Measurements from ENCODE around the gene ZBTB18. TPM values are rescaled to one million over a fixed set of nuclear protein-coding genes. Genes with fewer than 3 reads are reported as not detected.

ZBTB18 gene
- 32.9 TPM for polyA plus RNA-seq (2013, experiment 1 of 4)
- 32.9 TPM for polyA plus RNA-seq (2013, experiment 2 of 4)
- 26.1 TPM for polyA plus RNA-seq (2013, experiment 3 of 4)
- polyA plus RNA-seq (2013, experiment 4 of 4), result 29.9 TPM

GRCh38 chr1:244050835-244051444, at the start of gene ZBTB18:
ZBTB18 (plus strand) TSS chr1:244051283; CDS start chr1:244051432, 149 bp downstream.
- H3K27ac ChIP-seq (ENCODE audit: insufficient read depth, low read depth, low read length, poor library complexity, severe bottlenecking), result peak within 1 kb of the TSS; percentile 56
- H3K9me3 ChIP-seq (ENCODE audit: control insufficient read depth, low read length), result no peaks in the 10 kb centered on the region
- peaks cover 7% of the 10 kb centered on the region for H3K27me3 ChIP-seq (ENCODE audit: control insufficient read depth, insufficient read depth, low read length, poor library complexity, severe bottlenecking)
- H3K4me1 ChIP-seq (ENCODE audit: control insufficient read depth, insufficient read depth, low read length), result peaks cover 40% of the 10 kb centered on the region
- 0 to 15% methylated on average over 1 to 3 of the region's 4 CpGs for WGBS, 2 experiments
- peak within 1 kb of the TSS; percentile 72 for H3K4me3 ChIP-seq (ENCODE audit: insufficient read depth, low read depth, low read length)
- H3K36me3 ChIP-seq (ENCODE audit: control insufficient read depth, insufficient read depth, low read length), result peaks cover 11% of the 10 kb centered on the region

GRCh38 chr1:244002721-244003120, 48.4 kb upstream of the ZBTB18 start:
- Histone ChIP-seq H3K4me3 (ENCODE audit: insufficient read depth, low read depth, low read length) (no peak overlapping the region), H3K9me3 (ENCODE audit: control insufficient read depth, low read length) (no peaks in the 10 kb centered on the region), H3K27me3 (ENCODE audit: control insufficient read depth, insufficient read depth, low read length, poor library complexity, severe bottlenecking) (no peaks in the 10 kb centered on the region), H3K27ac (ENCODE audit: insufficient read depth, low read depth, low read length, poor library complexity, severe bottlenecking) (no peak overlapping the region), H3K4me1 (ENCODE audit: control insufficient read depth, insufficient read depth, low read length) (no peaks in the 10 kb centered on the region), H3K36me3 (ENCODE audit: control insufficient read depth, insufficient read depth, low read length) (no peaks in the 10 kb centered on the region)
- 96 to 98% methylated on average over 3 of the region's 3 CpGs for WGBS, 2 experiments

GRCh38 chr1:244005455-244005854, 45.6 kb upstream of the ZBTB18 start:
- Histone ChIP-seq H3K36me3 (ENCODE audit: control insufficient read depth, insufficient read depth, low read length) (no peaks in the 10 kb centered on the region), H3K27me3 (ENCODE audit: control insufficient read depth, insufficient read depth, low read length, poor library complexity, severe bottlenecking) (no peaks in the 10 kb centered on the region), H3K27ac (ENCODE audit: insufficient read depth, low read depth, low read length, poor library complexity, severe bottlenecking) (no peak overlapping the region), H3K4me1 (ENCODE audit: control insufficient read depth, insufficient read depth, low read length) (no peaks in the 10 kb centered on the region), H3K4me3 (ENCODE audit: insufficient read depth, low read depth, low read length) (no peak overlapping the region), H3K9me3 (ENCODE audit: control insufficient read depth, low read length) (no peaks in the 10 kb centered on the region)
- 91 to 92% methylated on average over 3 of the region's 3 CpGs for WGBS, 2 experiments

- Histone ChIP-seq H3K36me3 (ENCODE audit: control insufficient read depth, insufficient read depth, low read length) (no peaks in the 10 kb centered on the region), H3K9me3 (ENCODE audit: control insufficient read depth, low read length) (no peaks in the 10 kb centered on the region), H3K27ac (ENCODE audit: insufficient read depth, low read depth, low read length, poor library complexity, severe bottlenecking) (no peak overlapping the region), H3K27me3 (ENCODE audit: control insufficient read depth, insufficient read depth, low read length, poor library complexity, severe bottlenecking) (no peaks in the 10 kb centered on the region), H3K4me3 (ENCODE audit: insufficient read depth, low read depth, low read length) (no peak overlapping the region), H3K4me1 (ENCODE audit: control insufficient read depth, insufficient read depth, low read length) (peaks cover 2% of the 10 kb centered on the region)
- WGBS, 2 experiments, result 63 to 67% methylated on average over 3 of the region's 3 CpGs
These were observed 44.6 kb upstream of the ZBTB18 start for GRCh38 chr1:244006381-244006901.

GRCh38 chr1:244006961-244007360, 44.1 kb upstream of the ZBTB18 start:
- H3K27ac ChIP-seq (ENCODE audit: insufficient read depth, low read depth, low read length, poor library complexity, severe bottlenecking), result no peak overlapping the region
- peaks cover 7% of the 10 kb centered on the region for H3K4me1 ChIP-seq (ENCODE audit: control insufficient read depth, insufficient read depth, low read length)
- 95% methylated on average over 5 of the region's 5 CpGs for WGBS, 2 experiments
- H3K9me3 ChIP-seq (ENCODE audit: control insufficient read depth, low read length), result no peaks in the 10 kb centered on the region
- no peaks in the 10 kb centered on the region for H3K27me3 ChIP-seq (ENCODE audit: control insufficient read depth, insufficient read depth, low read length, poor library complexity, severe bottlenecking)
- no peak overlapping the region for H3K4me3 ChIP-seq (ENCODE audit: insufficient read depth, low read depth, low read length)
- H3K36me3 ChIP-seq (ENCODE audit: control insufficient read depth, insufficient read depth, low read length), result no peaks in the 10 kb centered on the region

DNA sequence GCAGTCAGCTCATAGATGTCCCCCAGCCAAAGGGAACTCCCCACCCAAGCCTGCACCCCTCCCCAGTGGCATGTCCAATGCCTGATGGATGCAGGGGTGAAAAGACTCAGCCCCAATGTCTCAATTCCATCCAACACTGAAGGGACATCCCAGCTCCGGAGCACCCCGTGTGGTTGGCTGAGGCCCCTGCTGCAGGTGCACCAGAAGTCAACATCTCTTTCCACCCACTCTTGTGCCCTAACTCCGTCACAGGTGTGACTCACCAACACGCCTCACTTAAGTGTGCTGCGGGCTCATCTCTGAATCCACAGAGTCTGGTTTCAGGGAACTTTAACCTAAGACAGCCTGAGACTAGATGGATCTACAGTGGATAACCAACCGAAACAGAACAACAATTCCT, 40.9 kb upstream of the ZBTB18 start:
- Histone ChIP-seq H3K4me1 (ENCODE audit: control insufficient read depth, insufficient read depth, low read length) (peaks cover 14% of the 10 kb centered on the region), H3K27me3 (ENCODE audit: control insufficient read depth, insufficient read depth, low read length, poor library complexity, severe bottlenecking) (peaks cover 4% of the 10 kb centered on the region), H3K9me3 (ENCODE audit: control insufficient read depth, low read length) (no peaks in the 10 kb centered on the region), H3K4me3 (ENCODE audit: insufficient read depth, low read depth, low read length) (no peak overlapping the region), H3K27ac (ENCODE audit: insufficient read depth, low read depth, low read length, poor library complexity, severe bottlenecking) (no peak overlapping the region), H3K36me3 (ENCODE audit: control insufficient read depth, insufficient read depth, low read length) (no peaks in the 10 kb centered on the region)
- WGBS, 2 experiments, result 89 to 92% methylated on average over 6 of the region's 6 CpGs

DNA sequence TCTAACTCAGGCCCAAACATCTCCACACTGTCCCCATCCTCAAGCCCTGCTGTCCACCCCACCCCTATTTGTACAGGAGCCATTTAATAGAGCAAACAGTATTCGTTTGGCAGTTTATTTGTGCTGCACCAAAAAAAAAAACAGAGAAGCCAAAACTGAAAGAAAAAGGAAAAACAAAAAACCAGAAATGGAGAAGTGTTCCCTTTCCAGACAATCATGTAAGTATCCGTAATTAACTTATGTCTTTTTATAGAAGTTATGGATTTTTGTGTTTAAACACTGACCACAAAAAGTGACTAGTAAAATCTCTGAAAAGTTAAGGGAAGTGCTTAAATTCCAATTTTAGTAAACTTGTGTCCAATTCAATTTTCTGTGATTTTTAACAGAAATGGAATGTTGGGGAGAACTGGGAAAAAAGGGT, 40.4 kb upstream of the ZBTB18 start:
- Histone ChIP-seq H3K4me1 (ENCODE audit: control insufficient read depth, insufficient read depth, low read length) (peaks cover 14% of the 10 kb centered on the region), H3K9me3 (ENCODE audit: control insufficient read depth, low read length) (no peaks in the 10 kb centered on the region), H3K27ac (ENCODE audit: insufficient read depth, low read depth, low read length, poor library complexity, severe bottlenecking) (no peak overlapping the region), H3K4me3 (ENCODE audit: insufficient read depth, low read depth, low read length) (no peak overlapping the region), H3K27me3 (ENCODE audit: control insufficient read depth, insufficient read depth, low read length, poor library complexity, severe bottlenecking) (peaks cover 4% of the 10 kb centered on the region), H3K36me3 (ENCODE audit: control insufficient read depth, insufficient read depth, low read length) (no peaks in the 10 kb centered on the region)
- WGBS, 2 experiments, result 92 to 96% methylated on average over 2 of the region's 2 CpGs

DNA sequence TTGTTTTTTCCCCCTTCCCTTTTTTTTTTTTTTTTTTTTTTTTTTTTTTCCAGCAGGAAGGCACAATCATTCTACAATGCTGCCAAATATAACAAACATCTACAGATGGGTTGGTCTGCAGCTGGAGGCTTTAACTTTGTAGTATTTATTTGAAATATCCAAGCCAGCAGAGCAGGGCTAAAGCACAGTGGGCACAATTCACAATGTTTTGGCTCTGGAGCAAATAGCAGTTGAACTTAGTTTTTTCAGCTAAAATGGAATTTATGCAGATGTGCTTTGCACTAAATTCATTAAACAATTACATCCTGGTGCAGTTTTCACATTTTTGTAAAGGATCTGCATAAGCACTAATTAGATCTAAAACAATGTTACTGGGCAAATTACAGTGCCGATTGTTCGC, 39.8 kb upstream of the ZBTB18 start:
- Histone ChIP-seq H3K36me3 (ENCODE audit: control insufficient read depth, insufficient read depth, low read length) (no peaks in the 10 kb centered on the region), H3K9me3 (ENCODE audit: control insufficient read depth, low read length) (no peaks in the 10 kb centered on the region), H3K27ac (ENCODE audit: insufficient read depth, low read depth, low read length, poor library complexity, severe bottlenecking) (no peak overlapping the region), H3K4me3 (ENCODE audit: insufficient read depth, low read depth, low read length) (no peak overlapping the region), H3K27me3 (ENCODE audit: control insufficient read depth, insufficient read depth, low read length, poor library complexity, severe bottlenecking) (peaks cover 4% of the 10 kb centered on the region), H3K4me1 (ENCODE audit: control insufficient read depth, insufficient read depth, low read length) (peaks cover 14% of the 10 kb centered on the region)
- 81% methylated on average over 2 of the region's 2 CpGs; no CpG with 5 or more reads in 1 of the 2 experiments for WGBS, 2 experiments

DNA sequence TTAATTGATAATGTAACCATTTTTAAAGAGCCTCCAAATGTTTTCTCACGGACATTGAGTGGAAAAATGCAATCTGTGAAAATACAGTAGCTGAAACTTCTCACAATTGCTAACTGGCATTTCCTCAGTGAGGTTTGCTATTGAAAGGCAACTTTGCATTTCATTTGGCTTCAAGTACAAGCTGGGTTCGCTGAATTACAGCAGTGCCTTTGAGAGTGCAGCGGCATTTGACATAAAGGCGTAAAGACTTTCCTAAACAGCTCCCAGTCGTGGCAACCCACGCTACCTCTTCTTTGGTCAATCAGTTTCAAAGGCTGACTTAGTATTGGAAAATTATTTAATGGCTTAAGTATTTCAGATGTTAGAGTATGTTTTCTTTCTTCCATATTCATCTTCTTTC, 39.3 kb upstream of the ZBTB18 start:
- Histone ChIP-seq H3K4me1 (ENCODE audit: control insufficient read depth, insufficient read depth, low read length) (peaks cover 14% of the 10 kb centered on the region), H3K36me3 (ENCODE audit: control insufficient read depth, insufficient read depth, low read length) (no peaks in the 10 kb centered on the region), H3K4me3 (ENCODE audit: insufficient read depth, low read depth, low read length) (no peak overlapping the region), H3K27ac (ENCODE audit: insufficient read depth, low read depth, low read length, poor library complexity, severe bottlenecking) (no peak overlapping the region), H3K27me3 (ENCODE audit: control insufficient read depth, insufficient read depth, low read length, poor library complexity, severe bottlenecking) (peaks cover 4% of the 10 kb centered on the region), H3K9me3 (ENCODE audit: control insufficient read depth, low read length) (no peaks in the 10 kb centered on the region)
- 22 to 26% methylated on average over 6 of the region's 6 CpGs for WGBS, 2 experiments

- Histone ChIP-seq H3K36me3 (ENCODE audit: control insufficient read depth, insufficient read depth, low read length) (no peaks in the 10 kb centered on the region), H3K27me3 (ENCODE audit: control insufficient read depth, insufficient read depth, low read length, poor library complexity, severe bottlenecking) (peaks cover 4% of the 10 kb centered on the region), H3K27ac (ENCODE audit: insufficient read depth, low read depth, low read length, poor library complexity, severe bottlenecking) (no peak overlapping the region), H3K9me3 (ENCODE audit: control insufficient read depth, low read length) (no peaks in the 10 kb centered on the region), H3K4me3 (ENCODE audit: insufficient read depth, low read depth, low read length) (no peak overlapping the region), H3K4me1 (ENCODE audit: control insufficient read depth, insufficient read depth, low read length) (peaks cover 14% of the 10 kb centered on the region)
- WGBS, 2 experiments, result 42 to 46% methylated on average over 8 of the region's 8 CpGs
These were observed 38.9 kb upstream of the ZBTB18 start for GRCh38 chr1:244012202-244012601.
